Measurements from ENCODE around the gene CORO2B.

GRCh38 chr15:68558318-68559305 is 20.2 kb upstream of the CORO2B start:
- TF ChIP-seq EP300 (IDR thresholded peaks at IDR 0.05) = no peak
- no peak for TF ChIP-seq POLR2A (IDR thresholded peaks at IDR 0.05)
